ENCODE data around the gene CCDC192. TPM values are rescaled to one million over a fixed set of nuclear protein-coding genes. Genes with fewer than 3 reads are reported as not detected.
A peak's percentile ranks its signal among the peaks of the same experiment; 100 is the strongest.

The CCDC192 gene
- polyA plus RNA-seq, 2 of the 4 experiments (the other 2 are of a cell fraction) = not detected

- peaks cover 48% of the 10 kb centered on the region for H3K4me1 ChIP-seq
- CTCF ChIA-PET = no interaction called here
- peaks cover 3% of the 10 kb centered on the region; the same call in 1 of the 3 replicates for H3K9me3 ChIP-seq
- WGBS (ENCODE audit: missing lambda C conversion rate) = 93% methylated on average over 1 of the region's 1 CpG
- no peak for DNase-seq (ENCODE audit: low read depth in 1 of 2, low spot score in 1 of 2)
- H3K4me3 ChIP-seq = no peak overlapping the region
- POLR2A ChIA-PET = interaction anchor here (1.1 kb wide), 2 partner anchors 21 to 122 kb away, joined by 3 to 4 read pairs; no protein-coding TSS in a partner anchor
- peak overlapping the region; percentile 76 for H3K4me2 ChIP-seq
- H3K27ac ChIP-seq = peak overlapping the region; percentile 76 to 80
- no peak for ATAC-seq
- TF ChIP-seq EP300 (IDR thresholded peaks at IDR 0.05) (no peak), CHD2 (IDR thresholded peaks at IDR 0.05; ENCODE audit: low read length, partially characterized antibody) (no peak), ZSCAN20 (CRISPR knock-in tag; IDR thresholded peaks at IDR 0.05) (0 out of 2 replicates have a peak, but pooled peaks have one; percentile 42)
- no peak for FAIRE-seq
Measured at GRCh38 chr5:127960270-127960691, 257.1 kb downstream of the CCDC192 start.

- POLR2A ChIA-PET = no interaction called here
- H3K9me3 ChIP-seq = peaks cover 5% of the 10 kb centered on the region; the same call in 1 of the 3 replicates
- ATAC-seq = no peak
- peak overlapping the region in 1 of 2 experiments; percentile 6; a peak in 1 of 6 replicates for H3K27ac ChIP-seq
- FAIRE-seq = no peak
- DNase-seq (ENCODE audit: low read depth in 1 of 2, low spot score in 1 of 2) = no peak
- no peak overlapping the region for H3K4me3 ChIP-seq
- H3K4me2 ChIP-seq = no peak overlapping the region
- WGBS (ENCODE audit: missing lambda C conversion rate) = 85% methylated on average over 2 of the region's 2 CpGs
- no peak for TF ChIP-seq EHF (CRISPR knock-in tag; IDR thresholded peaks at IDR 0.05)
- no peak for TF ChIP-seq NR3C1 (IDR thresholded peaks at IDR 0.05)
- no peak for TF ChIP-seq ZC3H11A (IDR thresholded peaks at IDR 0.05)
- TF ChIP-seq NPAS2 (CRISPR knock-in tag; IDR thresholded peaks at IDR 0.05; ENCODE audit: borderline replicate concordance) = no peak
- TF ChIP-seq CTCF (IDR thresholded peaks at IDR 0.05) = no peak
- no peak for TF ChIP-seq ZFP36 (IDR thresholded peaks at IDR 0.05; ENCODE audit: borderline replicate concordance, partially characterized antibody)
- peaks cover 48% of the 10 kb centered on the region for H3K4me1 ChIP-seq
- CTCF ChIA-PET = no interaction called here
Measured at GRCh38 chr5:127961006-127961762, 258.0 kb downstream of the CCDC192 start.

- Histone ChIP-seq H3K9me3 (peaks cover 5% of the 10 kb centered on the region; the same call in 1 of the 3 replicates), H3K27ac (peak overlapping the region in 1 of 2 experiments; percentile 6; a peak in 1 of 6 replicates), H3K4me2 (no peak overlapping the region), H3K4me1 (peaks cover 45% of the 10 kb centered on the region), H3K4me3 (no peak overlapping the region)
- FAIRE-seq = no peak
- POLR2A ChIA-PET = no interaction called here
- no peak for DNase-seq (ENCODE audit: low read depth in 1 of 2, low spot score in 1 of 2)
- TF ChIP-seq PHF8 (IDR thresholded peaks at IDR 0.05; ENCODE audit: borderline replicate concordance, low read depth) (no peak), ZFP36 (IDR thresholded peaks at IDR 0.05; ENCODE audit: borderline replicate concordance, partially characterized antibody) (no peak), RCOR1 (IDR thresholded peaks at IDR 0.05; ENCODE audit: low read depth, low read length) (no peak)
- 87% methylated on average over 3 of the region's 3 CpGs for WGBS (ENCODE audit: missing lambda C conversion rate)
- CTCF ChIA-PET = interaction anchor here (0.5 to 1.4 kb wide), 2 partner anchors 39 to 122 kb away, joined by 3 read pairs; no protein-coding TSS in a partner anchor
- ATAC-seq = no peak
Measured at GRCh38 chr5:127961763-127962145, 258.6 kb downstream of the CCDC192 start.

- FAIRE-seq (no peak), DNase-seq (ENCODE audit: low read depth in 1 of 2, low spot score in 1 of 2) (no peak), ATAC-seq (no peak)
- no peak overlapping the region for H3K4me3 ChIP-seq
- H3K27ac ChIP-seq = no peak overlapping the region
- TF ChIP-seq USF2 (IDR thresholded peaks at IDR 0.05) = no peak
- no peak for TF ChIP-seq KDM1A (IDR thresholded peaks at IDR 0.05; ENCODE audit: low read depth)
- no peak for TF ChIP-seq HOXA7 (CRISPR knock-in tag; IDR thresholded peaks at IDR 0.05)
- ChIA-PET CTCF (interaction anchor here (0.5 to 1.4 kb wide), 2 partner anchors 38 to 122 kb away, joined by 3 read pairs; no protein-coding TSS in a partner anchor), POLR2A (no interaction called here)
- WGBS (ENCODE audit: missing lambda C conversion rate) = 89% methylated on average over 1 of the region's 1 CpG
- no peak overlapping the region for H3K4me2 ChIP-seq
- H3K4me1 ChIP-seq = peaks cover 45% of the 10 kb centered on the region
- H3K9me3 ChIP-seq = peaks cover 5% of the 10 kb centered on the region; the same call in 1 of the 3 replicates
Measured at GRCh38 chr5:127962491-127962890, 259.3 kb downstream of the CCDC192 start.
